Mesendoderm (in vitro differentiated cells): ENCODE measurements around the gene MCOLN1.

ENCODE experiments used
- DNase-seq: peaks from one replicate; pipeline ENCODE4 v3.0.0; 2013
- H2AK5ac ChIP-seq: 2 replicates; pipeline ENCODE4 v1.6.1; 2013; ENCODE audit warnings: low read length, inconsistent platforms
- H2BK120ac ChIP-seq: 2 replicates; pipeline ENCODE4 v1.6.1; 2013; ENCODE audit warnings: low read depth, mild to moderate bottlenecking, low read length, moderate library complexity, mixed read lengths
- H2BK15ac ChIP-seq: replicated peaks from 2 replicates; pipeline ENCODE4 v1.6.1; 2013; ENCODE audit warnings: low read depth, mild to moderate bottlenecking, moderate library complexity
- H2BK5ac ChIP-seq: 2 replicates; pipeline ENCODE4 v1.6.1; 2013; ENCODE audit warnings: low read length, inconsistent platforms
- H3K18ac ChIP-seq: 2 replicates; pipeline ENCODE4 v1.6.1; 2013; ENCODE audit warnings: mild to moderate bottlenecking, low read length, mixed read lengths
- H3K23ac ChIP-seq: one replicate; pipeline ENCODE4 v1.6.1; 2013; ENCODE audit warnings: low read length
- H3K27ac ChIP-seq: 2 replicates; pipeline ENCODE4 v1.5.1; 2013; ENCODE audit warnings: low read depth, mild to moderate bottlenecking, inconsistent platforms, low read length, moderate library complexity
- H3K27me3 ChIP-seq: 2 replicates; pipeline ENCODE4 v1.6.1; 2013; ENCODE audit warnings: low read length, control low read depth, mild to moderate bottlenecking, inconsistent platforms; ENCODE audit not compliant: insufficient read depth, poor library complexity
- H3K36me3 ChIP-seq: 2 replicates; pipeline ENCODE4 v1.6.1; 2013; ENCODE audit warnings: low read length, inconsistent platforms; ENCODE audit not compliant: control insufficient read depth, insufficient read depth
- H3K4ac ChIP-seq: one replicate; pipeline ENCODE4 v1.6.1; 2013; ENCODE audit warnings: low read depth, mild to moderate bottlenecking, low read length, moderate library complexity
- H3K4me1 ChIP-seq: 2 replicates; pipeline ENCODE4 v1.6.1; 2013; ENCODE audit warnings: low read depth, low read length, inconsistent platforms; ENCODE audit not compliant: control insufficient read depth
- H3K4me2 ChIP-seq: 2 replicates; pipeline ENCODE4 v1.6.1; 2013; ENCODE audit warnings: low read length
- H3K4me3 ChIP-seq: 2 replicates; pipeline ENCODE4 v1.5.1; 2013; ENCODE audit warnings: mild to moderate bottlenecking, low read length
- H3K56ac ChIP-seq: one replicate; pipeline ENCODE4 v1.6.1; 2013; ENCODE audit warnings: low read length
- H3K79me1 ChIP-seq: 2 replicates; pipeline ENCODE4 v1.6.1; 2013; ENCODE audit warnings: low read length, inconsistent platforms
- H3K79me2 ChIP-seq: 2 replicates; pipeline ENCODE4 v1.6.1; 2013; ENCODE audit warnings: mild to moderate bottlenecking, low read length; ENCODE audit not compliant: control insufficient read depth, insufficient read depth
- H3K9ac ChIP-seq: 2 replicates; pipeline ENCODE4 v1.6.1; 2013; ENCODE audit warnings: low read length, inconsistent platforms
- H4K5ac ChIP-seq: one replicate; pipeline ENCODE4 v1.6.1; 2013; ENCODE audit warnings: low read length
- H4K8ac ChIP-seq: one replicate; pipeline ENCODE4 v1.6.1; 2013; ENCODE audit warnings: low read depth, mild to moderate bottlenecking, control low read depth, low read length, moderate library complexity
- WGBS: extraction: QIAGEN DNeasy Blood & Tissue Kit; methylation state at CpG from one replicate; pipeline ENCODE4 v1.1.7; 2013; ENCODE audit warnings: low lambda C conversion rate, missing lambda C conversion rate; ENCODE audit not compliant: insufficient coverage; ENCODE audit errors: extremely low coverage; 5-methylcytosine and 5-hydroxymethylcytosine counted together

Gene MCOLN1

GRCh38 chr19:7492558-7492957, 29.9 kb upstream of the MCOLN1 start:
- Histone ChIP-seq H3K4ac (no peak overlapping the region), H2BK120ac (no peak overlapping the region), H2AK5ac (no peak overlapping the region), H2BK15ac (no peak overlapping the region), H4K8ac (no peak overlapping the region), H3K4me2 (no peak overlapping the region), H3K4me3 (no peak overlapping the region), H3K27ac (no peak overlapping the region), H3K79me1 (no peaks in the 10 kb centered on the region), H2BK5ac (no peak overlapping the region), H3K18ac (no peak overlapping the region), H3K56ac (no peak overlapping the region), H3K27me3 (no peaks in the 10 kb centered on the region), H3K23ac (no peak overlapping the region), H3K9ac (no peak overlapping the region), H3K79me2 (no peaks in the 10 kb centered on the region), H3K4me1 (peaks cover 2% of the 10 kb centered on the region), H3K36me3 (no peaks in the 10 kb centered on the region), H4K5ac (no peak overlapping the region)
- WGBS: no CpG with 5 or more reads among the region's 11 CpGs
- DNase-seq: no peak

GRCh38 chr19:7494416-7495098, 27.9 kb upstream of the MCOLN1 start:
- Histone ChIP-seq H3K23ac (no peak overlapping the region), H3K27me3 (no peaks in the 10 kb centered on the region), H3K79me2 (no peaks in the 10 kb centered on the region), H3K27ac (no peak overlapping the region), H2BK15ac (no peak overlapping the region), H3K4me3 (no peak overlapping the region), H3K9ac (no peak overlapping the region), H3K56ac (no peak overlapping the region), H3K79me1 (no peaks in the 10 kb centered on the region), H4K8ac (no peak overlapping the region), H4K5ac (no peak overlapping the region), H3K18ac (no peak overlapping the region), H3K36me3 (no peaks in the 10 kb centered on the region), H3K4me2 (no peak overlapping the region), H3K4ac (no peak overlapping the region), H2BK5ac (no peak overlapping the region), H3K4me1 (peaks cover under 1% of the 10 kb centered on the region), H2AK5ac (no peak overlapping the region), H2BK120ac (no peak overlapping the region)
- peak; percentile 17 for DNase-seq
- no CpG with 5 or more reads among the region's 13 CpGs for WGBS

GRCh38 chr19:7497292-7497691, 25.1 kb upstream of the MCOLN1 start:
- no peak overlapping the region for H2BK5ac ChIP-seq
- peaks cover 2% of the 10 kb centered on the region for H3K27me3 ChIP-seq
- no peaks in the 10 kb centered on the region for H3K79me2 ChIP-seq
- DNase-seq: peak; percentile 51
- H3K79me1 ChIP-seq: no peaks in the 10 kb centered on the region
- H3K27ac ChIP-seq: no peak overlapping the region
- H3K4me2 ChIP-seq: no peak overlapping the region
- no peak overlapping the region for H3K9ac ChIP-seq
- H2BK15ac ChIP-seq: no peak overlapping the region
- H2BK120ac ChIP-seq: no peak overlapping the region
- H3K18ac ChIP-seq: no peak overlapping the region
- H2AK5ac ChIP-seq: no peak overlapping the region
- H3K4me3 ChIP-seq: no peak overlapping the region
- WGBS: no CpG with 5 or more reads among the region's 7 CpGs
- no peak overlapping the region for H3K23ac ChIP-seq
- no peaks in the 10 kb centered on the region for H3K36me3 ChIP-seq
- no peak overlapping the region for H4K8ac ChIP-seq
- no peak overlapping the region for H3K56ac ChIP-seq
- no peaks in the 10 kb centered on the region for H3K4me1 ChIP-seq
- no peak overlapping the region for H3K4ac ChIP-seq
- no peak overlapping the region for H4K5ac ChIP-seq

DNA sequence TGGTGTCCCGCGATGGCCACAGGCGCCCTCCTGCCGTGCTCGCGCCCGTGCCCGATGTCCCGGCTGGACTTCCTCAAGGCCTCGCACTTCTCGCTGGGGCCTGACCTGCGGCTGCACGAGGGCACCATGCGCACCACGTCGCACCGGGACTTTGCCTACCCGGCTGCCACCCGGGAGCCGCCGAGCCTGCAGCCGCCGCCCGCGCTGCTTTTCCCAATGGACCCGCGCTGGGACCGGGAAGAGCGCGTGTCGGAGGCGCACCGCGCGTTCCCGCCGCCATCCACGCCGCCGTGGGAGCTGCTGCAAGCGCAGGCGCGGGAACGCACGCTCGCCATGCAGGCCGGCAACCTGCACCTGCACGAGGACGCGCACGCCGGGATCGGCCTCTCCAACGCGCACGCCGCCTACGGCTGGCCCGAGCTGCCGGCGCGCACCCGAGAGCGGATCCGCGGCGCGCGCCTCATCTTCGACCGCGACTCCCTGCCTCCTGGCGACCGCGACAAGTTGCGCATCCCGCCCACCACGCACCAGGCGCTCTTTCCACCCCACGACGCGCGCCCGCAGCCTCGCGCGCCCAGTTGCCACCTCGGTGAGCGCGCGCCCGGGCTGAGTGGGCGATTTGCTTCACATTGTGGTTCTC, 21.5 kb upstream of the MCOLN1 start:
- H3K79me2 ChIP-seq: no peaks in the 10 kb centered on the region
- no peak overlapping the region for H2BK5ac ChIP-seq
- H3K23ac ChIP-seq: no peak overlapping the region
- H3K27me3 ChIP-seq: peaks cover 2% of the 10 kb centered on the region
- no peak overlapping the region for H3K4ac ChIP-seq
- peak overlapping the region; percentile 80 for H3K56ac ChIP-seq
- H3K4me1 ChIP-seq: no peaks in the 10 kb centered on the region
- H3K27ac ChIP-seq: no peak overlapping the region
- peak overlapping the region; percentile 67 for H3K4me2 ChIP-seq
- H4K5ac ChIP-seq: no peak overlapping the region
- H2BK120ac ChIP-seq: no peak overlapping the region
- no peak overlapping the region for H3K4me3 ChIP-seq
- no peak overlapping the region for H4K8ac ChIP-seq
- peak; percentile 88 for DNase-seq
- no peaks in the 10 kb centered on the region for H3K79me1 ChIP-seq
- no peaks in the 10 kb centered on the region for H3K36me3 ChIP-seq
- no peak overlapping the region for H3K18ac ChIP-seq
- peak overlapping the region; percentile 54 for H3K9ac ChIP-seq
- H2AK5ac ChIP-seq: no peak overlapping the region
- no peak overlapping the region for H2BK15ac ChIP-seq
- no CpG with 5 or more reads among the region's 93 CpGs for WGBS

DNA sequence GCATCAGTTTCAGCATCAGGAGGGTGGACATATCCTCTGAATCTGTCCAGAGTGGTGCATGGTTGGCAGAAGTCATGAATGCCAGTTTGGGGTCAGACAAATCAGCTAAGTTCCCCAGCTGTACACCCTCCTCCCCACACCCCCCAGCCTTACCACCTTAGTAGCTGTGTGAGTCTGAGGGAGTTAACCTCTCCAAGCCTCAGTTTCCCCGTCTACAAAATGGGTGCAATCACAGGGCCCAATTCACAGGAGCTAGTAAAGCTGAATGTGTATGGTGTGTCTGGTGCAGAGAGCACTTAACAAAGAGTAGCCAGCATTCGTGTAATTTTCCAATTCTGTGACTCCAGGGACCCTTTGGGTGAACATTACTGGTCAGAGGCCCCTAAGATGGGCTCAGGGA, 19.9 kb upstream of the MCOLN1 start:
- Histone ChIP-seq H3K4me1 (no peaks in the 10 kb centered on the region), H3K79me2 (no peaks in the 10 kb centered on the region), H2BK15ac (no peak overlapping the region), H3K23ac (no peak overlapping the region), H3K4ac (no peak overlapping the region), H2AK5ac (no peak overlapping the region), H4K5ac (no peak overlapping the region), H3K4me2 (no peak overlapping the region), H4K8ac (no peak overlapping the region), H3K27ac (no peak overlapping the region), H3K9ac (no peak overlapping the region), H3K27me3 (peaks cover 2% of the 10 kb centered on the region), H2BK5ac (no peak overlapping the region), H3K79me1 (no peaks in the 10 kb centered on the region), H3K56ac (no peak overlapping the region), H3K18ac (no peak overlapping the region), H3K36me3 (no peaks in the 10 kb centered on the region), H2BK120ac (no peak overlapping the region), H3K4me3 (no peak overlapping the region)
- WGBS: no CpG with 5 or more reads among the region's 2 CpGs
- DNase-seq: no peak
